HepG2 (cell line): ENCODE measurements around the gene PFKFB2. TPM values are rescaled to one million over a fixed set of nuclear protein-coding genes. Genes with fewer than 3 reads are reported as not detected.
A peak's percentile ranks its signal among the peaks of the same experiment; 100 is the strongest.

Experiments used
- EHMT2 ChIP-seq: fragments of 200-600 bp; sonication (generic); IDR thresholded peaks from 2 replicates; pipeline ENCODE4 v1.7.0; 2017; ENCODE audit warnings: antibody characterized with exemption, low read depth, low read length, borderline replicate concordance
- FOXM1 ChIP-seq: sonication (generic); formaldehyde crosslinking; IDR thresholded peaks from 2 replicates; pipeline ENCODE4 v1.5.0; 2020; ENCODE audit warnings: missing genetic modification reagents
- FOXP4 ChIP-seq: sonication (generic); formaldehyde crosslinking; IDR thresholded peaks from 2 replicates; pipeline ENCODE4 v1.4.0; 2020; ENCODE audit warnings: missing genetic modification reagents
- IKZF1 ChIP-seq: fragments of 450-650 bp; IDR thresholded peaks from 2 replicates; pipeline ENCODE4 v1.7.1; 2016
- IRF9 ChIP-seq: sonication (generic); formaldehyde crosslinking; IDR thresholded peaks from 2 replicates; pipeline ENCODE4 v1.8.0; 2022; ENCODE audit warnings: missing genetic modification reagents, mild to moderate bottlenecking, borderline replicate concordance
- KLF9 ChIP-seq: IDR thresholded peaks from 2 replicates; pipeline ENCODE4 v1.6.1; 2016; ENCODE audit warnings: low read depth
- MAFK ChIP-seq, 2 experiments: IDR thresholded peaks in 1 of 2; conservative IDR thresholded peaks in 1 of 2; 2 replicates each; pipeline ENCODE4 v1.6.1; 2011; ENCODE audit warnings: improper control_type of control experiment in 2 of 2, low read length in 2 of 2
- RBAK ChIP-seq: sonication (generic); formaldehyde crosslinking; IDR thresholded peaks from 2 replicates; pipeline ENCODE4 v1.5.1; 2020; ENCODE audit warnings: mild to moderate bottlenecking, missing genetic modification reagents
- RBM39 ChIP-seq: fragments of 200-400 bp; formaldehyde crosslinking; IDR thresholded peaks from one replicate; pipeline ENCODE4 v1.6.1; 2018; ENCODE audit warnings: antibody characterized with exemption, mild to moderate bottlenecking, low read depth, low read length; ENCODE audit not compliant: poor library complexity, severe bottlenecking
- YY1 ChIP-seq: IDR thresholded peaks from 2 replicates; pipeline ENCODE4 v1.6.1; 2011; ENCODE audit warnings: low read length, low read depth, moderate library complexity, mild to moderate bottlenecking; ENCODE audit not compliant: insufficient read depth, insufficient replicate concordance
- ZFP1 ChIP-seq: IDR thresholded peaks from 2 replicates; pipeline ENCODE4 v1.6.1; 2016
- ZNF180 ChIP-seq: sonication (generic); formaldehyde crosslinking; IDR thresholded peaks from 2 replicates; pipeline ENCODE4 v1.4.0; 2020; ENCODE audit warnings: low read depth, missing genetic modification reagents, borderline replicate concordance
- ZNF224 ChIP-seq: sonication (generic); formaldehyde crosslinking; IDR thresholded peaks from 2 replicates; pipeline ENCODE4 v1.5.0; 2020; ENCODE audit warnings: mild to moderate bottlenecking, missing genetic modification reagents
- ZNF282 ChIP-seq: fragments of 450-650 bp; IDR thresholded peaks from 2 replicates; pipeline ENCODE4 v1.6.1; 2018; ENCODE audit not compliant: partially characterized antibody
- ZNF570 ChIP-seq: sonication (generic); formaldehyde crosslinking; IDR thresholded peaks from 2 replicates; pipeline ENCODE4 v1.4.0; 2020; ENCODE audit warnings: mild to moderate bottlenecking, missing genetic modification reagents, borderline replicate concordance
- ZNF788 ChIP-seq: sonication (generic); formaldehyde crosslinking; IDR thresholded peaks from 2 replicates; pipeline ENCODE4 v1.5.0; 2020; ENCODE audit warnings: mild to moderate bottlenecking, missing genetic modification reagents, borderline replicate concordance
- polyA plus RNA-seq, 8 experiments: library from polyadenylated mRNA; depleted of rRNA in 3 of 8; stranded (reverse) in 7 of 8; unstranded in 1 of 8; fragments of >200 nt; fragmentation: Illumina TruSeq in 4 of 8; extraction: Trizol in 4 of 8; gene quantifications; 2 replicates each; pipeline versions ENCODE4 v1.2.1 to v1.2.3, GENCODE V29; 2011 to 2016; ENCODE audit warnings: low read depth in 4 of 8, missing spikeins in 1 of 8, mixed read lengths in 1 of 8; ENCODE audit not compliant: insufficient read depth in 1 of 8
- total RNA-seq, 5 experiments: library from RNA; depleted of rRNA; stranded (reverse); fragments of >200 nt; fragmentation: Illumina TruSeq; extraction: Trizol; gene quantifications; 2 replicates each; pipeline ENCODE4 v1.2.3, GENCODE V29; 2016; ENCODE audit warnings: low read depth in 1 of 5
- TF ChIP-seq, protein P1 (sequence below): sonication (generic); formaldehyde crosslinking; IDR thresholded peaks from 2 replicates; pipeline ENCODE4 v1.4.0; 2020; ENCODE audit warnings: missing genetic modification reagents, borderline replicate concordance
- TF ChIP-seq, protein P2 (sequence below): sonication (generic); formaldehyde crosslinking; IDR thresholded peaks from 2 replicates; pipeline ENCODE4 v1.4.0; 2020; ENCODE audit warnings: mild to moderate bottlenecking, missing genetic modification reagents
- TF ChIP-seq, protein P3 (sequence below): sonication (generic); formaldehyde crosslinking; conservative IDR thresholded peaks from 2 replicates; pipeline ENCODE4 v1.4.0; 2020; ENCODE audit warnings: missing genetic modification reagents
- TF ChIP-seq, protein P4 (sequence below): sonication (generic); formaldehyde crosslinking; IDR thresholded peaks from 2 replicates; pipeline ENCODE4 v1.4.0; 2020; ENCODE audit warnings: missing genetic modification reagents

Gene PFKFB2
- total and polyA plus RNA-seq, 2 of the 13 experiments (the other 11 are each of a cell fraction or from before 2014, with no cell fraction given): 4.6 to 10.6 TPM

DNA sequence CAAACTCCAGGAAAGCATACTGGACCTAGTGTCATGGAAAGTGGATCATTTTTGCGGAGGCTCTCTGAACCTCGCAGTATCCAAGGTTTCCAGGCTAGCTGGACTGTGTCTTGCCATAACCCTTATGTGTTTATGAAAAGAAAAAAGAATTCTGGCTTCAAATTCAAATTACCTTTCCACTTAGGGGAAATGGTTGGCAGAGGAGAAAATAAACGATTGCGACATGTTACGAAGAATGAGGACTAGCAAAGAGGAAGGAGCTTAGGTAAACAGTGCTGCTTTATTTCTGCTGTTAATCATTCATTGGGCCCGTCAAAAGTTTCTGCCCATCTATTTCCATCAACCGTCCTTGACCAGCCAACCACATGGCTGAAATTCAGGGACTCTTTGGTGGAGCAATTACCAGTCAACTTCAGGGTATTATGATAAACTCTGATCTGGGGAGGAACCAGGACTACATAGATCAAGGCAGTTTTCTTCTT is 50.9 kb downstream of the PFKFB2 start, which contains the start of gene C4BPA (continued):
- TF ChIP-seq IRF9 (CRISPR knock-in tag) (no peak), KLF9 (CRISPR knock-in tag) (no peak), EHMT2 (peak; percentile 75; the same call in 1 of the 2 replicates), RBM39 (no peak), ZFP1 (CRISPR knock-in tag) (peak; percentile 25; the same call in 1 of the 2 replicates), ZNF180 (CRISPR knock-in tag) (no peak), IKZF1 (no peak), ZNF224 (CRISPR knock-in tag) (no peak), FOXP4 (CRISPR knock-in tag) (peak; percentile 66; the same call in 1 of the 2 replicates), ZNF282 (no peak), MAFK (conservative IDR thresholded peaks at IDR 0.05 in 1 of 2, IDR thresholded peaks at IDR 0.05 in 1 of 2; ENCODE audit: low read length in 2 of 2) (no peak), FOXM1 (CRISPR knock-in tag) (no peak), ZNF570 (CRISPR knock-in tag) (no peak), RBAK (CRISPR knock-in tag) (no peak), ZNF788 (CRISPR knock-in tag) (no peak), YY1 (peak; percentile 20)
- TF ChIP-seq, protein P1, sequence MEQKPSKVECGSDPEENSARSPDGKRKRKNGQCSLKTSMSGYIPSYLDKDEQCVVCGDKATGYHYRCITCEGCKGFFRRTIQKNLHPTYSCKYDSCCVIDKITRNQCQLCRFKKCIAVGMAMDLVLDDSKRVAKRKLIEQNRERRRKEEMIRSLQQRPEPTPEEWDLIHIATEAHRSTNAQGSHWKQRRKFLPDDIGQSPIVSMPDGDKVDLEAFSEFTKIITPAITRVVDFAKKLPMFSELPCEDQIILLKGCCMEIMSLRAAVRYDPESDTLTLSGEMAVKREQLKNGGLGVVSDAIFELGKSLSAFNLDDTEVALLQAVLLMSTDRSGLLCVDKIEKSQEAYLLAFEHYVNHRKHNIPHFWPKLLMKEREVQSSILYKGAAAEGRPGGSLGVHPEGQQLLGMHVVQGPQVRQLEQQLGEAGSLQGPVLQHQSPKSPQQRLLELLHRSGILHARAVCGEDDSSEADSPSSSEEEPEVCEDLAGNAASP (CRISPR knock-in tag): peak; percentile 27; the same call in 1 of the 2 replicates
- TF ChIP-seq, protein P2, sequence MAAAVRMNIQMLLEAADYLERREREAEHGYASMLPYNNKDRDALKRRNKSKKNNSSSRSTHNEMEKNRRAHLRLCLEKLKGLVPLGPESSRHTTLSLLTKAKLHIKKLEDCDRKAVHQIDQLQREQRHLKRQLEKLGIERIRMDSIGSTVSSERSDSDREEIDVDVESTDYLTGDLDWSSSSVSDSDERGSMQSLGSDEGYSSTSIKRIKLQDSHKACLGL: no peak
- TF ChIP-seq, protein P3, sequence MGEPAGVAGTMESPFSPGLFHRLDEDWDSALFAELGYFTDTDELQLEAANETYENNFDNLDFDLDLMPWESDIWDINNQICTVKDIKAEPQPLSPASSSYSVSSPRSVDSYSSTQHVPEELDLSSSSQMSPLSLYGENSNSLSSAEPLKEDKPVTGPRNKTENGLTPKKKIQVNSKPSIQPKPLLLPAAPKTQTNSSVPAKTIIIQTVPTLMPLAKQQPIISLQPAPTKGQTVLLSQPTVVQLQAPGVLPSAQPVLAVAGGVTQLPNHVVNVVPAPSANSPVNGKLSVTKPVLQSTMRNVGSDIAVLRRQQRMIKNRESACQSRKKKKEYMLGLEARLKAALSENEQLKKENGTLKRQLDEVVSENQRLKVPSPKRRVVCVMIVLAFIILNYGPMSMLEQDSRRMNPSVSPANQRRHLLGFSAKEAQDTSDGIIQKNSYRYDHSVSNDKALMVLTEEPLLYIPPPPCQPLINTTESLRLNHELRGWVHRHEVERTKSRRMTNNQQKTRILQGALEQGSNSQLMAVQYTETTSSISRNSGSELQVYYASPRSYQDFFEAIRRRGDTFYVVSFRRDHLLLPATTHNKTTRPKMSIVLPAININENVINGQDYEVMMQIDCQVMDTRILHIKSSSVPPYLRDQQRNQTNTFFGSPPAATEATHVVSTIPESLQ: no peak
- TF ChIP-seq, protein P4, sequence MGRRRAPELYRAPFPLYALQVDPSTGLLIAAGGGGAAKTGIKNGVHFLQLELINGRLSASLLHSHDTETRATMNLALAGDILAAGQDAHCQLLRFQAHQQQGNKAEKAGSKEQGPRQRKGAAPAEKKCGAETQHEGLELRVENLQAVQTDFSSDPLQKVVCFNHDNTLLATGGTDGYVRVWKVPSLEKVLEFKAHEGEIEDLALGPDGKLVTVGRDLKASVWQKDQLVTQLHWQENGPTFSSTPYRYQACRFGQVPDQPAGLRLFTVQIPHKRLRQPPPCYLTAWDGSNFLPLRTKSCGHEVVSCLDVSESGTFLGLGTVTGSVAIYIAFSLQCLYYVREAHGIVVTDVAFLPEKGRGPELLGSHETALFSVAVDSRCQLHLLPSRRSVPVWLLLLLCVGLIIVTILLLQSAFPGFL: no peak
